HEK293 (cell line): ENCODE data around the gene MTTP.

Source experiments
- CTCF ChIA-PET: fragments of 350-600 bp; formaldehyde crosslinking; extraction: SDS; loops from one replicate; lab custom pipeline; 2021; ENCODE audit warnings: antibody characterized with exemption; lab: Yijun Ruan, JAX
- POLR2A ChIA-PET: fragments of 300-600 bp; formaldehyde crosslinking; extraction: SDS; loops from one replicate; lab custom pipeline; 2020; ENCODE audit warnings: antibody characterized with exemption, inconsistent platforms; lab: Yijun Ruan, JAX
- H3K27ac ChIP-seq: fragments of 200-500 bp; sonication (Bioruptor generic); 2 replicates; pipeline ENCODE4 v1.5.1; 2014; ENCODE audit warnings: low read depth, low read length, control low read depth, inconsistent platforms; ENCODE audit errors: extremely low read depth
- H3K36me3 ChIP-seq, 2 experiments: fragments of 200-500 bp in 1 of 2; sonication (Bioruptor generic) in 1 of 2; 1 replicate in 1 of 2; 2 replicates in 1 of 2; pipeline ENCODE4 v1.5.1; 2014 to 2017; ENCODE audit warnings: inconsistent platforms in 2 of 2, low read length in 2 of 2; ENCODE audit not compliant: control insufficient read depth in 2 of 2, insufficient read depth in 1 of 2
- H3K4me1 ChIP-seq: fragments of 200-500 bp; sonication (Bioruptor generic); 2 replicates; pipeline ENCODE4 v1.5.1; 2014; ENCODE audit warnings: mild to moderate bottlenecking, low read length, inconsistent platforms; ENCODE audit not compliant: control insufficient read depth, insufficient read depth
- H3K4me3 ChIP-seq: 2 replicates; pipeline ENCODE4 v1.5.1; 2011; ENCODE audit warnings: low read depth, mild to moderate bottlenecking, control low read depth, low read length, moderate library complexity
- H3K9me3 ChIP-seq: fragments of 200-500 bp; sonication (Bioruptor generic); 2 replicates; pipeline ENCODE4 v1.5.1; 2014; ENCODE audit warnings: low read depth, low read length, inconsistent platforms; ENCODE audit not compliant: control insufficient read depth, insufficient read depth
- KLF1 ChIP-seq: fragments of 450-650 bp; formaldehyde crosslinking; IDR thresholded peaks from 2 replicates; pipeline ENCODE4 v1.5.1; 2016; ENCODE audit warnings: missing biosample characterization, missing genetic modification characterization
- KLF8 ChIP-seq: fragments of 450-650 bp; formaldehyde crosslinking; IDR thresholded peaks from 2 replicates; pipeline ENCODE4 v1.5.1; 2016; ENCODE audit warnings: missing biosample characterization, missing genetic modification characterization
- SETDB1 ChIP-seq: IDR thresholded peaks from one replicate; pipeline ENCODE4 v1.6.1; 2017; ENCODE audit warnings: mild to moderate bottlenecking, low read length, moderate library complexity, mixed read lengths; ENCODE audit not compliant: insufficient read length
- SP2 ChIP-seq: fragments of 450-650 bp; formaldehyde crosslinking; IDR thresholded peaks from 2 replicates; pipeline ENCODE4 v1.5.1; 2016; ENCODE audit warnings: missing biosample characterization, missing genetic modification characterization
- ZFHX2 ChIP-seq: fragments of 450-650 bp; formaldehyde crosslinking; conservative IDR thresholded peaks from 2 replicates; pipeline ENCODE4 v1.5.1; 2016; ENCODE audit warnings: missing biosample characterization, missing genetic modification characterization
- ZNF221 ChIP-seq: fragments of 450-650 bp; formaldehyde crosslinking; IDR thresholded peaks from 2 replicates; pipeline ENCODE4 v1.5.1; 2017; ENCODE audit warnings: missing biosample characterization, missing genetic modification characterization, borderline replicate concordance
- ZNF248 ChIP-seq: fragments of 450-650 bp; formaldehyde crosslinking; IDR thresholded peaks from 2 replicates; pipeline ENCODE4 v1.5.1; 2017; ENCODE audit warnings: missing biosample characterization, missing genetic modification characterization
- ZNF311 ChIP-seq: fragments of 450-650 bp; formaldehyde crosslinking; IDR thresholded peaks from 2 replicates; pipeline ENCODE4 v1.5.1; 2017; ENCODE audit warnings: missing biosample characterization, missing genetic modification characterization, borderline replicate concordance
- ZNF366 ChIP-seq: fragments of 450-650 bp; formaldehyde crosslinking; conservative IDR thresholded peaks from 2 replicates; pipeline ENCODE4 v1.5.1; 2016; ENCODE audit warnings: missing biosample characterization, missing genetic modification characterization
- ZNF416 ChIP-seq: fragments of 450-650 bp; formaldehyde crosslinking; IDR thresholded peaks from 2 replicates; pipeline ENCODE4 v1.5.1; 2016; ENCODE audit warnings: missing biosample characterization, missing genetic modification characterization
- ZNF514 ChIP-seq: fragments of 450-650 bp; formaldehyde crosslinking; IDR thresholded peaks from 2 replicates; pipeline ENCODE4 v1.5.1; 2016; ENCODE audit warnings: missing biosample characterization, missing genetic modification characterization
- ZNF621 ChIP-seq: fragments of 450-650 bp; formaldehyde crosslinking; IDR thresholded peaks from 2 replicates; pipeline ENCODE4 v1.5.1; 2017; ENCODE audit warnings: missing biosample characterization, missing genetic modification characterization
- ZNF776 ChIP-seq: fragments of 450-650 bp; formaldehyde crosslinking; IDR thresholded peaks from 2 replicates; pipeline ENCODE4 v1.5.0; 2017; ENCODE audit warnings: missing biosample characterization, missing genetic modification characterization, borderline replicate concordance
- TF ChIP-seq, protein P1 (sequence below): IDR thresholded peaks from 2 replicates; pipeline ENCODE4 v1.6.1; 2011; ENCODE audit warnings: mild to moderate bottlenecking, low read depth, low read length, borderline replicate concordance
- TF ChIP-seq, protein P2 (sequence below): sonication (generic); formaldehyde crosslinking; IDR thresholded peaks from 2 replicates; pipeline ENCODE4 v1.8.1; 2022; ENCODE audit warnings: mild to moderate bottlenecking, moderate library complexity, missing genetic modification reagents
- TF ChIP-seq, protein P3 (sequence below): fragments of 450-650 bp; formaldehyde crosslinking; IDR thresholded peaks from 2 replicates; pipeline ENCODE4 v1.5.1; 2016; ENCODE audit warnings: missing biosample characterization, missing genetic modification characterization
- TF ChIP-seq, protein P4 (sequence below): fragments of 450-650 bp; formaldehyde crosslinking; IDR thresholded peaks from 2 replicates; pipeline ENCODE4 v1.5.1; 2016; ENCODE audit warnings: missing biosample characterization, missing genetic modification characterization
- TF ChIP-seq, protein P5 (sequence below): fragments of 450-650 bp; formaldehyde crosslinking; IDR thresholded peaks from 2 replicates; pipeline ENCODE4 v1.5.1; 2016; ENCODE audit warnings: missing biosample characterization, missing genetic modification characterization
- TF ChIP-seq, protein P6 (sequence below): fragments of 450-650 bp; formaldehyde crosslinking; IDR thresholded peaks from 2 replicates; pipeline ENCODE4 v1.5.1; 2016; ENCODE audit warnings: missing biosample characterization, missing genetic modification characterization
- TF ChIP-seq, protein P7 (sequence below): fragments of 450-650 bp; formaldehyde crosslinking; IDR thresholded peaks from 2 replicates; pipeline ENCODE4 v1.5.1; 2016; ENCODE audit warnings: missing biosample characterization, missing genetic modification characterization, borderline replicate concordance
- TF ChIP-seq, protein P8 (sequence below): fragments of 450-650 bp; formaldehyde crosslinking; IDR thresholded peaks from 2 replicates; pipeline ENCODE4 v1.5.1; 2016; ENCODE audit warnings: missing biosample characterization, missing genetic modification characterization, borderline replicate concordance

Gene MTTP

DNA sequence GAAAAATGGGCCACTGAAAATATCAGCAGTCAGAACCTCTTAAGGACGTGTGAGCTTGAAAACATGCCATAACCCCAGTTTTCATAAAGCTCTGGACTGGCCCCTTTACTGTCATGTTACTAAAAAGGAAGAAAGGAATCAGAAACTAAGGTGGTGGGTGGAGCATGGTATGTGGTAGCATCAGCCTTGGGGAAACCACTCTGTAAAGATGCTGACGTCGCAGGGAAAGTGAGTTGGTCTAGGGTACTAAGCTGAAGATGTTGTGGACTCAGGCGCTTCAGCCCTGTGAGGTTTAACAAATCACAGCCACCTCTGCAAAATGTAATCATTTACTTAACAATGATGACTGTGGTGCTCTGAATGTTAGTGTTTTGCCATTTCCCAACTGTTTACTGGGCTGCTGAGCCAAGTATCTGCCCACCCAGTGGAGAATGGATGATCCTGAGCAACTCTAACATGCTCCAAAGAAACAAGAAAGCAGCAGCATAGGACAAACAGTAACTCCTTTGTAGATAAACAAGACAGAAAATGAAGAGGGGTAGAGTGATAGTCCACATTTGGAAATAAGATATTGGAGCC lies 49.6 kb downstream of the MTTP start (continued):
- TF ChIP-seq, protein P1, sequence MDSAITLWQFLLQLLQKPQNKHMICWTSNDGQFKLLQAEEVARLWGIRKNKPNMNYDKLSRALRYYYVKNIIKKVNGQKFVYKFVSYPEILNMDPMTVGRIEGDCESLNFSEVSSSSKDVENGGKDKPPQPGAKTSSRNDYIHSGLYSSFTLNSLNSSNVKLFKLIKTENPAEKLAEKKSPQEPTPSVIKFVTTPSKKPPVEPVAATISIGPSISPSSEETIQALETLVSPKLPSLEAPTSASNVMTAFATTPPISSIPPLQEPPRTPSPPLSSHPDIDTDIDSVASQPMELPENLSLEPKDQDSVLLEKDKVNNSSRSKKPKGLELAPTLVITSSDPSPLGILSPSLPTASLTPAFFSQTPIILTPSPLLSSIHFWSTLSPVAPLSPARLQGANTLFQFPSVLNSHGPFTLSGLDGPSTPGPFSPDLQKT, result no peak

DNA sequence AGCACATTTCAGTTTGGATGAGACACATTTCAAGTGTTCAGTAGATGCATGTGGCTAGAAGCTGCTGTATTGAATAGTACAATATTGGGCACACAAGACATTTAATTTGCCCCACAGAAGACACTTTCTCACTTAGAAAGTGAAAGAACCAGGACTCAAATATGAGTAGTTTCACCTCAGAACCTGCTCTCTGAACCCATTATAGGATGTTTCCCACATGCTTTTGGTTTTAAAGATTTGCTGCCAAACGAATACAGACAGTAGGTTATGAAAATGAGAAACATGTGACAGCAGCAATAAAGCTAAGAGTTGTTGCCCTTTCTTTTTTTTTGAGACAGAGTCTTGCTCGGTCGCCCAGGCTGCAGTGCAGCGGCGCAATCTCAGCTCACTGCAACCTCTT lies 50.7 kb downstream of the MTTP start:
- ChIA-PET CTCF (no interaction called here), POLR2A (no interaction called here)
- TF ChIP-seq, protein P2, sequence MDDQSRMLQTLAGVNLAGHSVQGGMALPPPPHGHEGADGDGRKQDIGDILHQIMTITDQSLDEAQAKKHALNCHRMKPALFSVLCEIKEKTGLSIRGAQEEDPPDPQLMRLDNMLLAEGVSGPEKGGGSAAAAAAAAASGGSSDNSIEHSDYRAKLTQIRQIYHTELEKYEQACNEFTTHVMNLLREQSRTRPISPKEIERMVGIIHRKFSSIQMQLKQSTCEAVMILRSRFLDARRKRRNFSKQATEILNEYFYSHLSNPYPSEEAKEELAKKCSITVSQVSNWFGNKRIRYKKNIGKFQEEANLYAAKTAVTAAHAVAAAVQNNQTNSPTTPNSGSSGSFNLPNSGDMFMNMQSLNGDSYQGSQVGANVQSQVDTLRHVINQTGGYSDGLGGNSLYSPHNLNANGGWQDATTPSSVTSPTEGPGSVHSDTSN, result no peak
- TF ChIP-seq ZNF416 (tag by site-specific recombination), result no peak
- TF ChIP-seq, protein P3, sequence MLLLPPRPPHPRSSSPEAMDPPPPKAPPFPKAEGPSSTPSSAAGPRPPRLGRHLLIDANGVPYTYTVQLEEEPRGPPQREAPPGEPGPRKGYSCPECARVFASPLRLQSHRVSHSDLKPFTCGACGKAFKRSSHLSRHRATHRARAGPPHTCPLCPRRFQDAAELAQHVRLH, result no peak
- TF ChIP-seq, protein P4, sequence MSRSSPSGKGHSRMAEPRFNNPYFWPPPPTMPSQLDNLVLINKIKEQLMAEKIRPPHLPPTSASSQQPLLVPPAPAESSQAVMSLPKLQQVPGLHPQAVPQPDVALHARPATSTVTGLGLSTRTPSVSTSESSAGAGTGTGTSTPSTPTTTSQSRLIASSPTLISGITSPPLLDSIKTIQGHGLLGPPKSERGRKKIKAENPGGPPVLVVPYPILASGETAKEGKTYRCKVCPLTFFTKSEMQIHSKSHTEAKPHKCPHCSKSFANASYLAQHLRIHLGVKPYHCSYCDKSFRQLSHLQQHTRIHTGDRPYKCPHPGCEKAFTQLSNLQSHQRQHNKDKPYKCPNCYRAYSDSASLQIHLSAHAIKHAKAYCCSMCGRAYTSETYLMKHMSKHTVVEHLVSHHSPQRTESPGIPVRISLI (tag by site-specific recombination), result no peak
- TF ChIP-seq ZNF514 (tag by site-specific recombination), result no peak
- no peak for TF ChIP-seq ZNF221 (tag by site-specific recombination)
- TF ChIP-seq ZNF248, result no peak
- TF ChIP-seq, protein P5, sequence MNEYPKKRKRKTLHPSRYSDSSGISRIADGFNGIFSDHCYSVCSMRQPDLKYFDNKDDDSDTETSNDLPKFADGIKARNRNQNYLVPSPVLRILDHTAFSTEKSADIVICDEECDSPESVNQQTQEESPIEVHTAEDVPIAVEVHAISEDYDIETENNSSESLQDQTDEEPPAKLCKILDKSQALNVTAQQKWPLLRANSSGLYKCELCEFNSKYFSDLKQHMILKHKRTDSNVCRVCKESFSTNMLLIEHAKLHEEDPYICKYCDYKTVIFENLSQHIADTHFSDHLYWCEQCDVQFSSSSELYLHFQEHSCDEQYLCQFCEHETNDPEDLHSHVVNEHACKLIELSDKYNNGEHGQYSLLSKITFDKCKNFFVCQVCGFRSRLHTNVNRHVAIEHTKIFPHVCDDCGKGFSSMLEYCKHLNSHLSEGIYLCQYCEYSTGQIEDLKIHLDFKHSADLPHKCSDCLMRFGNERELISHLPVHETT (tag by site-specific recombination), result no peak
- TF ChIP-seq ZNF776, result no peak
- TF ChIP-seq KLF1 (tag by site-specific recombination), result no peak
- TF ChIP-seq, protein P6, sequence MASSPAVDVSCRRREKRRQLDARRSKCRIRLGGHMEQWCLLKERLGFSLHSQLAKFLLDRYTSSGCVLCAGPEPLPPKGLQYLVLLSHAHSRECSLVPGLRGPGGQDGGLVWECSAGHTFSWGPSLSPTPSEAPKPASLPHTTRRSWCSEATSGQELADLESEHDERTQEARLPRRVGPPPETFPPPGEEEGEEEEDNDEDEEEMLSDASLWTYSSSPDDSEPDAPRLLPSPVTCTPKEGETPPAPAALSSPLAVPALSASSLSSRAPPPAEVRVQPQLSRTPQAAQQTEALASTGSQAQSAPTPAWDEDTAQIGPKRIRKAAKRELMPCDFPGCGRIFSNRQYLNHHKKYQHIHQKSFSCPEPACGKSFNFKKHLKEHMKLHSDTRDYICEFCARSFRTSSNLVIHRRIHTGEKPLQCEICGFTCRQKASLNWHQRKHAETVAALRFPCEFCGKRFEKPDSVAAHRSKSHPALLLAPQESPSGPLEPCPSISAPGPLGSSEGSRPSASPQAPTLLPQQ (tag by site-specific recombination), result no peak
- no peak for TF ChIP-seq ZNF311 (tag by site-specific recombination)
- no peak for TF ChIP-seq SETDB1
- TF ChIP-seq SP2 (tag by site-specific recombination), result no peak
- no peak for TF ChIP-seq ZFHX2 (tag by site-specific recombination)
- TF ChIP-seq, protein P7, sequence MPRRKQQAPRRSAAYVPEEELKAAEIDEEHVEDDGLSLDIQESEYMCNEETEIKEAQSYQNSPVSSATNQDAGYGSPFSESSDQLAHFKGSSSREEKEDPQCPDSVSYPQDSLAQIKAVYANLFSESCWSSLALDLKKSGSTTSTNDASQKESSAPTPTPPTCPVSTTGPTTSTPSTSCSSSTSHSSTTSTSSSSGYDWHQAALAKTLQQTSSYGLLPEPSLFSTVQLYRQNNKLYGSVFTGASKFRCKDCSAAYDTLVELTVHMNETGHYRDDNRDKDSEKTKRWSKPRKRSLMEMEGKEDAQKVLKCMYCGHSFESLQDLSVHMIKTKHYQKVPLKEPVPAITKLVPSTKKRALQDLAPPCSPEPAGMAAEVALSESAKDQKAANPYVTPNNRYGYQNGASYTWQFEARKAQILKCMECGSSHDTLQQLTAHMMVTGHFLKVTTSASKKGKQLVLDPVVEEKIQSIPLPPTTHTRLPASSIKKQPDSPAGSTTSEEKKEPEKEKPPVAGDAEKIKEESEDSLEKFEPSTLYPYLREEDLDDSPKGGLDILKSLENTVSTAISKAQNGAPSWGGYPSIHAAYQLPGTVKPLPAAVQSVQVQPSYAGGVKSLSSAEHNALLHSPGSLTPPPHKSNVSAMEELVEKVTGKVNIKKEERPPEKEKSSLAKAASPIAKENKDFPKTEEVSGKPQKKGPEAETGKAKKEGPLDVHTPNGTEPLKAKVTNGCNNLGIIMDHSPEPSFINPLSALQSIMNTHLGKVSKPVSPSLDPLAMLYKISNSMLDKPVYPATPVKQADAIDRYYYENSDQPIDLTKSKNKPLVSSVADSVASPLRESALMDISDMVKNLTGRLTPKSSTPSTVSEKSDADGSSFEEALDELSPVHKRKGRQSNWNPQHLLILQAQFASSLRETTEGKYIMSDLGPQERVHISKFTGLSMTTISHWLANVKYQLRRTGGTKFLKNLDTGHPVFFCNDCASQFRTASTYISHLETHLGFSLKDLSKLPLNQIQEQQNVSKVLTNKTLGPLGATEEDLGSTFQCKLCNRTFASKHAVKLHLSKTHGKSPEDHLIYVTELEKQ (tag by site-specific recombination), result no peak
- no peak for TF ChIP-seq ZNF621 (tag by site-specific recombination)
- TF ChIP-seq, protein P8, sequence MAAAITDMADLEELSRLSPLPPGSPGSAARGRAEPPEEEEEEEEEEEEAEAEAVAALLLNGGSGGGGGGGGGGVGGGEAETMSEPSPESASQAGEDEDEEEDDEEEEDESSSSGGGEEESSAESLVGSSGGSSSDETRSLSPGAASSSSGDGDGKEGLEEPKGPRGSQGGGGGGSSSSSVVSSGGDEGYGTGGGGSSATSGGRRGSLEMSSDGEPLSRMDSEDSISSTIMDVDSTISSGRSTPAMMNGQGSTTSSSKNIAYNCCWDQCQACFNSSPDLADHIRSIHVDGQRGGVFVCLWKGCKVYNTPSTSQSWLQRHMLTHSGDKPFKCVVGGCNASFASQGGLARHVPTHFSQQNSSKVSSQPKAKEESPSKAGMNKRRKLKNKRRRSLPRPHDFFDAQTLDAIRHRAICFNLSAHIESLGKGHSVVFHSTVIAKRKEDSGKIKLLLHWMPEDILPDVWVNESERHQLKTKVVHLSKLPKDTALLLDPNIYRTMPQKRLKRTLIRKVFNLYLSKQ, result no peak
- TF ChIP-seq ZNF366 (tag by site-specific recombination), result no peak
- no peak for TF ChIP-seq KLF8
- TF ChIP-seq, all 188 proteins: peak for 0
- Histone ChIP-seq H3K36me3 (no peaks in the 10 kb centered on the region), H3K27ac (no peak overlapping the region), H3K4me1 (no peaks in the 10 kb centered on the region), H3K4me3 (no peak overlapping the region), H3K9me3 (no peaks in the 10 kb centered on the region)
